Activated T-cell treated with anti-CD3 and anti-CD28 coated beads, Interleukin-2, amount 50 U/mL, for 72 hours (primary cell): ENCODE results near the gene FAM184A. TPM values are rescaled to one million over a fixed set of nuclear protein-coding genes. Genes with fewer than 3 reads are reported as not detected.
A peak's percentile ranks its signal among the peaks of the same experiment; 100 is the strongest.

Source experiments
- ATAC-seq, 2 donors: fragments of 150-1000 bp; cut with Tn5 transposase; replicated peaks in 1 of 2; 2 replicates each; pipeline ENCODE4 v1.10.0; 2021; ENCODE audit warnings: moderate library complexity in 2 of 2, mild to moderate bottlenecking in 1 of 2
- DNase-seq, 2 donors: peaks; one replicate each; pipeline ENCODE4 v3.0.0; 2021 to 2022; ENCODE audit warnings: mixed read lengths in 1 of 2
- H3K27ac Mint-ChIP-seq: one replicate; pipeline ENCODE4 v1.8.0; 2022; ENCODE audit warnings: mild to moderate bottlenecking, moderate library complexity, mixed read lengths
- H3K27me3 Mint-ChIP-seq: one replicate; pipeline ENCODE4 v1.8.0; 2022; ENCODE audit warnings: low read depth, mixed read lengths
- H3K36me3 Mint-ChIP-seq, 2 donors: one replicate each; pipeline ENCODE4 v1.8.0; 2022; ENCODE audit warnings: mixed read lengths in 2 of 2, mild to moderate bottlenecking in 1 of 2; ENCODE audit not compliant: insufficient read depth in 2 of 2
- H3K4me1 Mint-ChIP-seq: one replicate; pipeline ENCODE4 v1.8.0; 2022; ENCODE audit warnings: low read depth, mixed read lengths
- H3K4me3 Mint-ChIP-seq, 2 donors: one replicate each; pipeline ENCODE4 v1.8.0; 2022; ENCODE audit warnings: mild to moderate bottlenecking in 2 of 2, mixed read lengths in 2 of 2, moderate library complexity in 2 of 2
- H3K9me3 Mint-ChIP-seq, 2 donors: one replicate each; pipeline ENCODE4 v1.8.0; 2022; ENCODE audit warnings: mixed read lengths in 2 of 2
- total RNA-seq, 2 donors: library from RNA; stranded (reverse); gene quantifications; one replicate each; pipeline ENCODE4 v1.2.3, GENCODE V29; 2022

FAM184A gene
- total RNA-seq, 2 donors from 2014 or later, result 18.4 to 18.5 TPM

- H3K4me3 Mint-ChIP-seq, result no peak overlapping the region
- no peak overlapping the region for H3K27ac Mint-ChIP-seq
- ATAC-seq (no peak), DNase-seq (no peak)
- H3K36me3 Mint-ChIP-seq, result peaks cover 0 to under 1% of the 10 kb centered on the region in 2 donors
- H3K27me3 Mint-ChIP-seq, result no peaks in the 10 kb centered on the region
- H3K9me3 Mint-ChIP-seq, result no peaks in the 10 kb centered on the region
- no peaks in the 10 kb centered on the region for H3K4me1 Mint-ChIP-seq
These were observed 125.8 kb downstream of the FAM184A start for GRCh38 chr6:118952683-118953082.

GRCh38 chr6:118945217-118945616 lies 133.2 kb downstream of the FAM184A start:
- Mint-ChIP-seq H3K27me3 (no peaks in the 10 kb centered on the region), H3K4me3 (no peak overlapping the region), H3K36me3 (peaks cover 17% of the 10 kb centered on the region in 2 donors), H3K4me1 (no peaks in the 10 kb centered on the region), H3K9me3 (peaks cover 7 to 18% of the 10 kb centered on the region in 2 donors), H3K27ac (no peak overlapping the region)
- DNase-seq (no peak), ATAC-seq (no peak)

- peaks cover 15% of the 10 kb centered on the region for H3K4me1 Mint-ChIP-seq
- no peak for ATAC-seq
- peaks cover 16 to 24% of the 10 kb centered on the region in 2 donors for H3K36me3 Mint-ChIP-seq
- peaks cover 5 to 13% of the 10 kb centered on the region in 2 donors for H3K9me3 Mint-ChIP-seq
- H3K4me3 Mint-ChIP-seq, result no peak overlapping the region
- no peaks in the 10 kb centered on the region for H3K27me3 Mint-ChIP-seq
- no peak for DNase-seq
- no peak overlapping the region for H3K27ac Mint-ChIP-seq
These were observed 137.7 kb downstream of the FAM184A start for GRCh38 chr6:118940770-118941169.

DNA sequence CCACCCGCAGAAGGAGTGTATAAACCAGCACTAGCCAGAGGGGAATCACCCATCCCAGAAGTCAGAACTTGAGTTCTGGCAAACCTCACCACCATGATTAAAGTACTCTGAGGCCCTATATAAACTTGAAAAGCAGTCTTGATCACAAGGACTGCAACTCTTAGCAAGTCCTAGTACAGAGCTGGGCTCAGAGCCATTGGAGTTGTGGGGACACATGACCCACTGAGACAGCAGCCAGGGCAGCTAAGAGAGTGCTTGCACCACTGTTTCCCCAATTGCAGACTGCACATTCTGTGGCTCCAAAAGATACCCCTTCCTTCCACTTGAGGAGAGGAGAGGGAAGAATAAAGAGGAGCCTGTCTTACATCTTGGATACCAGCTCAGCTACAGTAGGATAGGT lies 138.8 kb downstream of the FAM184A start:
- peaks cover 14 to 22% of the 10 kb centered on the region in 2 donors for H3K36me3 Mint-ChIP-seq
- peaks cover 5 to 6% of the 10 kb centered on the region in 2 donors for H3K9me3 Mint-ChIP-seq
- no peaks in the 10 kb centered on the region for H3K27me3 Mint-ChIP-seq
- DNase-seq, result no peak
- no peak for ATAC-seq
- H3K27ac Mint-ChIP-seq, result no peak overlapping the region
- H3K4me3 Mint-ChIP-seq, result no peak overlapping the region
- H3K4me1 Mint-ChIP-seq, result peaks cover 23% of the 10 kb centered on the region

GRCh38 chr6:118935978-118936703 lies 142.3 kb downstream of the FAM184A start:
- ATAC-seq (no peak), DNase-seq (no peak)
- peaks cover 7 to 18% of the 10 kb centered on the region in 2 donors for H3K36me3 Mint-ChIP-seq
- H3K27me3 Mint-ChIP-seq, result no peaks in the 10 kb centered on the region
- H3K4me1 Mint-ChIP-seq, result peaks cover 41% of the 10 kb centered on the region
- H3K4me3 Mint-ChIP-seq, result peak overlapping the region; percentile 95 to 99
- H3K9me3 Mint-ChIP-seq, result peaks cover 1 to 2% of the 10 kb centered on the region in 2 donors
- peak overlapping the region; percentile 98 for H3K27ac Mint-ChIP-seq

GRCh38 chr6:118935331-118935668 lies 143.2 kb downstream of the FAM184A start:
- DNase-seq (no peak), ATAC-seq (no peak)
- H3K4me1 Mint-ChIP-seq, result peaks cover 41% of the 10 kb centered on the region
- peak overlapping the region; percentile 98 for H3K27ac Mint-ChIP-seq
- H3K36me3 Mint-ChIP-seq, result peaks cover 7 to 23% of the 10 kb centered on the region in 2 donors
- peaks cover 1 to 2% of the 10 kb centered on the region in 2 donors for H3K9me3 Mint-ChIP-seq
- no peaks in the 10 kb centered on the region for H3K27me3 Mint-ChIP-seq
- H3K4me3 Mint-ChIP-seq, result peak overlapping the region; percentile 95 to 99

DNA sequence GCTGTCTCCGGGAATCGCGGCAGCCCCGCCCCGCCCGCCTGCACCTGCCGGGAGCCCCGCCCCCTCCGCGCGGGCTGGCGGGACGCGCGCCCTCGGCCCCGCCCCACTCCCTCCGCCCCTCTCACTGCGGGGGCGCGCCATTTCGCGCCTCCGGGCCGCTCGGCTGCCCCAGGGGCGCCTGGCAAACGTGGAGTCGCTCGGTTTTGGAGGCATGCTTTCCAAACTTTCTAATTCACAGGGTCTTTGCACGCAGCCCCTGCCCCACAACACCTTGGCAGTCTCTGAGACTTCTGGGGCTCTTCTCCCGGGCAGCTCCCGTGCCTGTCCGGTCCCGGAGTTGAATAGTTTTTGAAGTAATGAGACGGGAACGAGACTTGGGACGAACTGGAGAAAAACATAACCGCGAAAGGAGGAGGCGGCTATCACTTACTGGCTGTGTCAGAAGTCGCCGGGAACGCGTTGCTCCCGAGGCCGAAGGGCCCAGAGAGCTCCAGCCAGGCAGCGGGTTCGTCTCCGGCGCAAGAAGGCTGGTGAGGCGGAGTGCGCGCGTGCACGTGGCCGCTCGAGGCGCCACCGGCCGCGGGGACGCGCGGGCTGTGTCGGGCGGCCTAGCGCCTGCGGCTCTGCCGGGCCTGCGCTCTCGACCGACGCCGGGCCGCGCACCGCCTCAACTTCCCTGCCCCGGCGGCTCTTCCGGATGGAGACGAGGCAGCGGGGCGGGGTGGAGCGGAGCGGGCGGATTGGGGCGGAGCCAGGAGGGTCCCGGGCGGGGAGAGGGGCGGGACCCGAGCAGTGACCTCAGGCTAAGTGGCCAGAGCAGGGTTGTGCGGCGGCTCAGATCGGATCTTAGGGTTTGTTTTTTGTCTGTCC lies 143.8 kb downstream of the FAM184A start, which contains the start of gene MCM9:
Gene MCM9 (minus strand): TSS at position 699 of the 870 bp plus-strand sequence. CDS start 3,436 bp downstream, outside the sequence.
- Mint-ChIP-seq H3K9me3 (peaks cover 1 to 2% of the 10 kb centered on the region in 2 donors), H3K4me3 (peak within 1 kb of the TSS; percentile 95 to 99), H3K27me3 (no peaks in the 10 kb centered on the region), H3K27ac (peak within 1 kb of the TSS; percentile 98), H3K4me1 (peaks cover 41% of the 10 kb centered on the region), H3K36me3 (peaks cover 7 to 23% of the 10 kb centered on the region in 2 donors)
- peak; percentile 96 to 98 for ATAC-seq
- DNase-seq, result peak; percentile 95

DNA sequence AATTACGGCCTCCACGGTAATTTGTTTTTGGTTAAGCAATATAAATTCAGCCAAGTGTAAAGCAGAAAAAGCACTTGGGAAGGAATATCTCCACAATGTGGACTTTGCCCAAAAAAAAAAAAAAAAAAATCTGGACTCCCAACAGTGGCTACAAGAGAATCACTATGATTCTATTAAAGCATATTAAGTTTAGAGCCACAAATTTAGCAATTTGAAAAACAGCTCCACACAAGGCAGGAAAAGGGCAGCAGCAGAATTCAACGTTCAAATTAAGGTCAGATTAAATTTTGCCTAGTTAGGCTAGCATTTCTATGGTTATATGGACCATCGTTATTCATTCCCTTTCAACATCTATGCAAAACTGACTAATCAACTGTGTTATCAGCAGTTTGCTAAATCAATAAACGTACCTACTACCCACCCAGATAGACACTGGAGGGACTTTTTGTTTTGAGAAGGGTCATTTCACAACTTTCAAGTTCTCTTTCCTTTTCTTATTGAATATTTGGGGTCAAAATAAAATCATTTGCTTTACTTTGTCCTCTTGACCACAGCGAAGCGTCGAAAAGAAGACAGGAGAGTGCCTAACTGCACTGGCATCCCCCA lies 144.5 kb downstream of the FAM184A start:
- no peaks in the 10 kb centered on the region for H3K27me3 Mint-ChIP-seq
- ATAC-seq, result no peak
- DNase-seq, result no peak
- peaks cover 1 to 2% of the 10 kb centered on the region in 2 donors for H3K9me3 Mint-ChIP-seq
- peaks cover 41% of the 10 kb centered on the region for H3K4me1 Mint-ChIP-seq
- peak overlapping the region; percentile 95 to 99 for H3K4me3 Mint-ChIP-seq
- H3K27ac Mint-ChIP-seq, result peak overlapping the region; percentile 87
- H3K36me3 Mint-ChIP-seq, result peaks cover 7 to 20% of the 10 kb centered on the region in 2 donors

DNA sequence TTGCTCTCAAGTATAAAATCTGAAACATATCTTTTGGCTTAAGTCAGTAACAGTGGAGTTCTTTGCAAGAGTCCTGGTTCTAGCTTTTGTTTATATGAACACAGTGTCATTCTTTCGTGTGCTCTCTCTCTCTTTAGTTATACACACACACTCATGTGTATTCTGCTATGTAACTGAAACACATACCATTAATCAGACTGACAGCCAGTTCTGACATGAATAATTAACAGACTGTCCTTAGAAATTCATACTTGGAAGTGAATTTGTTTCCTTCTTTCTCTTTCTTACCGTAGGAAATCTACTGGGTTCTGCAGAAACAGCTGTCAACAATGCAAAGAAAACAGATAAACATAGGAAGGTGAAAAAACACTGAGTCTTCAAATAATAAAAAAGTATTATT lies 146.0 kb downstream of the FAM184A start:
- peaks cover 7 to 18% of the 10 kb centered on the region in 2 donors for H3K36me3 Mint-ChIP-seq
- no peaks in the 10 kb centered on the region for H3K27me3 Mint-ChIP-seq
- no peak overlapping the region for H3K4me3 Mint-ChIP-seq
- H3K4me1 Mint-ChIP-seq, result peaks cover 41% of the 10 kb centered on the region
- DNase-seq (no peak), ATAC-seq (no peak)
- H3K9me3 Mint-ChIP-seq, result peaks cover 1 to 2% of the 10 kb centered on the region in 2 donors
- no peak overlapping the region for H3K27ac Mint-ChIP-seq

- Mint-ChIP-seq H3K36me3 (peaks cover 4 to 20% of the 10 kb centered on the region in 2 donors), H3K9me3 (peaks cover 0 to under 1% of the 10 kb centered on the region in 2 donors)
These were observed 147.0 kb downstream of the FAM184A start for GRCh38 chr6:118931436-118931835.

GRCh38 chr6:118930680-118931079 lies 147.8 kb downstream of the FAM184A start:
- H3K27me3 Mint-ChIP-seq, result no peaks in the 10 kb centered on the region
- H3K36me3 Mint-ChIP-seq, result peaks cover 5 to 22% of the 10 kb centered on the region in 2 donors
- ATAC-seq (no peak), DNase-seq (no peak)
- H3K4me1 Mint-ChIP-seq, result peaks cover 26% of the 10 kb centered on the region
- H3K9me3 Mint-ChIP-seq, result no peaks in the 10 kb centered on the region
- no peak overlapping the region for H3K4me3 Mint-ChIP-seq
- H3K27ac Mint-ChIP-seq, result no peak overlapping the region

More at GRCh38 chr6:118931436-118931835, 147.0 kb downstream of the FAM184A start:
- H3K4me1 Mint-ChIP-seq, result peaks cover 33% of the 10 kb centered on the region
- ATAC-seq, result no peak
- no peaks in the 10 kb centered on the region for H3K27me3 Mint-ChIP-seq
- DNase-seq, result no peak
- H3K4me3 Mint-ChIP-seq, result no peak overlapping the region
- no peak overlapping the region for H3K27ac Mint-ChIP-seq

- Mint-ChIP-seq H3K4me3 (no peak overlapping the region), H3K4me1 (peaks cover 3% of the 10 kb centered on the region)
These were observed 155.4 kb downstream of the FAM184A start for GRCh38 chr6:118923035-118923434.

GRCh38 chr6:118921084-118921483 lies 157.4 kb downstream of the FAM184A start:
- Mint-ChIP-seq H3K36me3 (peaks cover 15 to 31% of the 10 kb centered on the region in 2 donors), H3K4me1 (peaks cover 3% of the 10 kb centered on the region), H3K4me3 (no peak overlapping the region), H3K27me3 (no peaks in the 10 kb centered on the region), H3K9me3 (no peaks in the 10 kb centered on the region), H3K27ac (no peak overlapping the region)
- DNase-seq, result no peak
- no peak for ATAC-seq

More at GRCh38 chr6:118923035-118923434, 155.4 kb downstream of the FAM184A start:
- ATAC-seq (no peak), DNase-seq (no peak)
- Mint-ChIP-seq H3K27me3 (no peaks in the 10 kb centered on the region), H3K27ac (no peak overlapping the region), H3K9me3 (no peaks in the 10 kb centered on the region), H3K36me3 (peaks cover 15 to 31% of the 10 kb centered on the region in 2 donors)
